Activated naive CD8-positive, alpha-beta T cell (primary cell): ENCODE measurements around the gene HAO2.

Experiments used
- H3K27ac Mint-ChIP-seq: one replicate; pipeline ENCODE4 v1.8.0; 2021; ENCODE audit warnings: mixed read lengths
- H3K27me3 Mint-ChIP-seq: one replicate; pipeline ENCODE4 v1.8.0; 2021; ENCODE audit warnings: mixed read lengths
- H3K36me3 Mint-ChIP-seq: one replicate; pipeline ENCODE4 v1.8.0; 2021; ENCODE audit warnings: mixed read lengths
- H3K4me1 Mint-ChIP-seq: one replicate; pipeline ENCODE4 v1.8.0; 2021; ENCODE audit warnings: low read depth, mixed read lengths
- H3K4me3 Mint-ChIP-seq: one replicate; pipeline ENCODE4 v1.8.0; 2021; ENCODE audit warnings: mild to moderate bottlenecking, mixed read lengths
- H3K9me3 Mint-ChIP-seq: one replicate; pipeline ENCODE4 v1.8.0; 2021; ENCODE audit warnings: low read depth, mixed read lengths

Gene HAO2

DNA sequence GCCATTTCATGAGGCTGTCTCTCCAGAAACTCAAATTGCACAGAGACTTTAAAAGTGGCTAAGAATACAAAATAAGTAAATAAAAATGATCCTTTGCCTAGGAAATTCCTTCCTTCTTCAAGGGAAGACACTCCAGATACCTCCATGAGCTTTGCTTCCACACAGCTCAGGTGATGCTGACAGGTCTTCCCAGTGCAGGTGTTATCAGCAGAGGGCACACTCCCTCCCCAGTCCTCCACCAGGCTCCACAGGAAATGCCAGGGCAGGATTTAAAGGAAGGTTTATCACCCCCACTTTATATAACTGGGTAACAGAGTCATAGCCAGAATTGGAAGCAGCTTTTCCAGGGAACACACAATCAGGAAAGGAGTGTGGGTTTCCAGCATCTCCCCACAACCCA, 52.1 kb downstream of the HAO2 start:
- no peaks in the 10 kb centered on the region for H3K27me3 Mint-ChIP-seq
- H3K4me1 Mint-ChIP-seq: no peaks in the 10 kb centered on the region
- H3K27ac Mint-ChIP-seq: no peak overlapping the region

DNA sequence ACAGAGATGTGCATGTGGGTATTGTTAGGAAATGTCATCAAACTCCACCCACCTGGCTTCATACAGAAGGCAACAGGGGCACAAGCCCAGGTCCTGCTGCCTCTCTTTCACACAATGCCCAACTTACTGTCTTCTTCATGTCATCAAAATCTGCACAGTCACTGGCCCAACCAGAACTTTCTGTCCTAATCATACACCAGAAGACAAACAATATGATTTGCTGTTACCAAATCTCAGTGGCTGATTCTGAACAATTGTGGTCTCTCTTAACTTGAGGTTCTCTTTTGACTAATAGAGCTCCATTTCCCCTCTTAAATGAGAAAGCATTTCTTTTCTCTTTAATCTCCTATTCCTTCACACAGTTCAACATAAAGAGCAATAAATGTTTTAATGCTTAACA, 54.0 kb downstream of the HAO2 start:
- H3K4me1 Mint-ChIP-seq: no peaks in the 10 kb centered on the region
- H3K27me3 Mint-ChIP-seq: peaks cover 3% of the 10 kb centered on the region
- no peak overlapping the region for H3K27ac Mint-ChIP-seq
- no peaks in the 10 kb centered on the region for H3K36me3 Mint-ChIP-seq
- H3K4me3 Mint-ChIP-seq: no peak overlapping the region
- no peaks in the 10 kb centered on the region for H3K9me3 Mint-ChIP-seq

More for the DNA sequence above, 52.1 kb downstream of the HAO2 start:
- Mint-ChIP-seq H3K36me3 (no peaks in the 10 kb centered on the region), H3K9me3 (no peaks in the 10 kb centered on the region), H3K4me3 (no peak overlapping the region)

DNA sequence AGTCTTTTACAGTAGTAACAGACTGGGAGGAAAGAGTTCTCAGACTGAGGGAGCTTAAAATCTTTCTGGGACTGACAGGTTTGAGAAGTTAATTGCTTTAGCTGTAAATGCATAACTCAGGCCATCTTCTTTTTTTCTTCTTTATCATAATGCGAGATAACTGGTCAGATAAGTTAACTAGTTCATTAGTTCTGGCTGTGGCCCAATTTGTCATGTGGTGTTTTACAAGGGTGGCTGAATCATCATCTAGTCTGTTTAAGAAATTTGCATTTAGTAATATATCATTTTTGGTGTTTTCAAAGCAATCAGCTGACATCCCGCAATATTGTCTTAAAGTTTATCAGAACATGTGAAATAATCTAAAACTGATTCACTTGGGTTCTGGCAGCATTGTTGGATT, 60.4 kb downstream of the HAO2 start:
- no peak overlapping the region for H3K4me3 Mint-ChIP-seq
- no peaks in the 10 kb centered on the region for H3K4me1 Mint-ChIP-seq
- no peaks in the 10 kb centered on the region for H3K9me3 Mint-ChIP-seq
- no peak overlapping the region for H3K27ac Mint-ChIP-seq
- H3K36me3 Mint-ChIP-seq: no peaks in the 10 kb centered on the region
- H3K27me3 Mint-ChIP-seq: peaks cover 3% of the 10 kb centered on the region

DNA sequence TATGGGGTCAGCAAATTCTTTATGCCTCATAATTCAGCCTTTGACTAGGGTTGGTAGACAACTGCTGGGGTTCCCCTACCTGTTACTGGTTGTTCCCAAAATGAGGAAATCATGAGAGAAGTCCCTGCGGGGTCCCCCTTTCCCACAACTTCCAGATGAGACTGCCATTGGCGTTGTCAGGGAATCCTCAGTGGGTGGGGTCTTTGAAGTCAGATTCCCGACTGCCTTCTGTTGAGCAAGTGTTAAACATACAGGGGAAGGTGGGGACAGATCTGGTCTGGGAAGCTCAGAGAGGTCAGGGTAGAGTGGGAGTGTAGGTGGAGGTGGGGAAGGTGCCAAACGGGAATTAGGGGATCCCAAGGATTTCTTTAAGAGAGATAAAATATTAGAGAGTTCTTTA, 61.1 kb downstream of the HAO2 start:
- no peaks in the 10 kb centered on the region for H3K36me3 Mint-ChIP-seq
- H3K27me3 Mint-ChIP-seq: peaks cover 5% of the 10 kb centered on the region
- no peaks in the 10 kb centered on the region for H3K4me1 Mint-ChIP-seq
- no peaks in the 10 kb centered on the region for H3K9me3 Mint-ChIP-seq
- no peak overlapping the region for H3K27ac Mint-ChIP-seq
- H3K4me3 Mint-ChIP-seq: no peak overlapping the region

DNA sequence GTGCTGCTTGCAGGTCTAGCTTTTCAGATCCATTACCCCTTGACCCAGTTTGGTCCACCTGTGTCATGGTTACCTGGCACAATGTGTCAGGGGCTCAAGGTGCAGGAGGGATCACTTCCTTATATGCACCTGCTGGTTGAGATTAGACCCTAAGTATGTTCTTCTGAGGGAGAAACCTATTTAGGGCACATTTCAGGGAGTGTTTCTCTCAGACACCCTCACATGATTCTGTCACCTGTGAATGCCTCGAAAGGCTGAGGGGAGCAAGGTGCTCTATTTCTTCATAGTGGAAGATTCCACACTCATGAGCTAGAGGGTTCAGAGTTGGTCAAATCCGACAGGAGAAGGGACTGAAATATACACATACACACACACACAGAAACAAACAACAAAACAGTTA, 61.9 kb downstream of the HAO2 start:
- H3K4me1 Mint-ChIP-seq: no peaks in the 10 kb centered on the region
- no peak overlapping the region for H3K4me3 Mint-ChIP-seq
- no peaks in the 10 kb centered on the region for H3K36me3 Mint-ChIP-seq
- H3K27me3 Mint-ChIP-seq: peaks cover 5% of the 10 kb centered on the region
- no peaks in the 10 kb centered on the region for H3K9me3 Mint-ChIP-seq
- no peak overlapping the region for H3K27ac Mint-ChIP-seq

DNA sequence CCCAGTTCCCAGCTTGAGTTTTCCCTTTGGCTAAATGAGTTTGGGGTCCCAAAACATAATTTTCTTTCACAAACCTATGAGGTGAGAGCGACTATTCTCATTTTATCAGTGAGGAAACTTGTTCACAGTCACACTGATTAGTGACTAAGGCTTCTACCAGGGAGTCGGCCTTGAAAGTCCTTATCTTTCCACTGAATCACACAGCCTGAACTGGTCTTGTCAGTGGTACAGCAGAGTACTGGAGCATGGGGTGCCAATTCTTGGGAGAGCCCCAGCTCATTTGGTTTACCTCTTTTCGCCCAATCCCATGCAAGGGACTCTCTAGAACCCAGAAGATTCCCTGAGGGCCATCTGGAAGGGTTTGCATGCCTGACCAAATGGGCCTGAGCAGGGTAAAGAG, 63.3 kb downstream of the HAO2 start:
- no peaks in the 10 kb centered on the region for H3K9me3 Mint-ChIP-seq
- no peaks in the 10 kb centered on the region for H3K36me3 Mint-ChIP-seq
- peaks cover 5% of the 10 kb centered on the region for H3K27me3 Mint-ChIP-seq
- H3K4me3 Mint-ChIP-seq: no peak overlapping the region
- H3K4me1 Mint-ChIP-seq: no peaks in the 10 kb centered on the region
- H3K27ac Mint-ChIP-seq: no peak overlapping the region

DNA sequence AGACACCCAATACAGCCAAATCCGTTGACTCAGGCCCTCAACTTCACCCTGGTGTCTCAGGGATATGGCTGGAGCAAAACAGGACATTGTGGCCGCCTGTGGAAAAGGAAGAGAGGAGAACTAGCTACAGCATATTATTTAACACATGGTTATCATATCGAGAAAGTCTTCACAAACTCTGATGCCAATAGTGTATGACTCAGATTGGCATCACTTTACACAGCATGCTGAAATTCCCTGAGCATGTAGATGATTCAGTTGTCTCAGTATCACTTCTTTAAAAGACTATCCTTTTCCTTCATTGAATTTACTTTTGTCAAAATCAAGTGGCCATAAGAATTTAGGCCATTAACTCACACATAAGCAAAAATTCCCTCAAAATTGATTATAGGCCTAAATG, 66.5 kb downstream of the HAO2 start:
- H3K27ac Mint-ChIP-seq: no peak overlapping the region

DNA sequence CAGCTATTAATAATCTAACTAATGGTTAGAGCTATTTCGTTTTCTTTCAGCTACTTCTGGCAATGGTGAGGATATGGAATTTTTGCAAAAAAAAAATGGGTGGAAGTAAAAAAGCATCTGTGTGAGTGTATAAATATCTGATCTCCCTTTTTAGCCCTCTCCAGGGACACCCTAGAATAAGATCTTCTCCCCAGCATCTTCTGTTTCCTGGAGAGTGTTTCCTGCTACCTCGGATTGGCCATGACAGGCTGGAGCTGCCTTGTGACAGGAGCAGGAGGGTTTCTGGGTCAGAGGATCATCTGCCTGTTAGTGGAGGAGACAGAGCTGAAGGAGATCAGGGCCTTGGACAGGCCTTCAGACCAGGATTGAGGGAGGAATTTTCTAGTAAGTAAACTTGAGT, 70.2 kb downstream of the HAO2 start:
- no peaks in the 10 kb centered on the region for H3K36me3 Mint-ChIP-seq
- H3K27ac Mint-ChIP-seq: no peak overlapping the region
- no peaks in the 10 kb centered on the region for H3K9me3 Mint-ChIP-seq
- H3K4me1 Mint-ChIP-seq: no peaks in the 10 kb centered on the region
- peaks cover 2% of the 10 kb centered on the region for H3K27me3 Mint-ChIP-seq
- no peak overlapping the region for H3K4me3 Mint-ChIP-seq

More for the DNA sequence above, 66.5 kb downstream of the HAO2 start:
- H3K36me3 Mint-ChIP-seq: no peaks in the 10 kb centered on the region
- peaks cover 2% of the 10 kb centered on the region for H3K27me3 Mint-ChIP-seq
- no peaks in the 10 kb centered on the region for H3K4me1 Mint-ChIP-seq
- no peaks in the 10 kb centered on the region for H3K9me3 Mint-ChIP-seq
- no peak overlapping the region for H3K4me3 Mint-ChIP-seq

DNA sequence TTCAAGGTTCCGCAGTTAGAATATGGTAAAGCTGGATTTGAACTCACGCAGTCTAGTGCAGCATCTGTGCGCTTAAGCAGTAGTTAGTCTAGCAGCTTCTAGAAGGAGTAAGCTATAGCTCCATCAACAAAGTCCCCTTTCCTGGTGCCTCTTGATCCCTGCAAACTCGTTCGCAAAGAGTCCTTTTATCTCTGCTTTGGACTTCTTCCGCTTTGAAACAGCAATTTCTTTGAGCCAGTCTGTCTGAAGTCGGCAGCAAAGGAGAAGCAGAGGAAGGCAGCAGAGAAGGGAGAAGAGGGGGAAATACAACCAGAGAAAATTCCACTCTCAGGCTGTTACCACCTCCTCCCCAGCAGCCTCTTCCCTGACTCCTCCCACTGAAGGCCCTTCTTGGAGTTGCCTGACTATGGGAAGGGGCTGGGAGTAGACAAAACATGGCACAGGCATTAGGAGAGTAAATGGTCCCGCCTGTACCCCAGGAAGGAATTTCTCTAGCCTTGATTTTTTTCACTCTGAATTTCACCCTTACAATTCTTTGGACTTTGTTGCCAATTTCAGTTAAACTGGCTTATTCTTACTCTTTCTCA, 72.2 kb downstream of the HAO2 start:
- no peaks in the 10 kb centered on the region for H3K9me3 Mint-ChIP-seq
- no peak overlapping the region for H3K27ac Mint-ChIP-seq
- H3K27me3 Mint-ChIP-seq: peaks cover 4% of the 10 kb centered on the region
- H3K4me3 Mint-ChIP-seq: no peak overlapping the region
- H3K4me1 Mint-ChIP-seq: no peaks in the 10 kb centered on the region
- no peaks in the 10 kb centered on the region for H3K36me3 Mint-ChIP-seq

DNA sequence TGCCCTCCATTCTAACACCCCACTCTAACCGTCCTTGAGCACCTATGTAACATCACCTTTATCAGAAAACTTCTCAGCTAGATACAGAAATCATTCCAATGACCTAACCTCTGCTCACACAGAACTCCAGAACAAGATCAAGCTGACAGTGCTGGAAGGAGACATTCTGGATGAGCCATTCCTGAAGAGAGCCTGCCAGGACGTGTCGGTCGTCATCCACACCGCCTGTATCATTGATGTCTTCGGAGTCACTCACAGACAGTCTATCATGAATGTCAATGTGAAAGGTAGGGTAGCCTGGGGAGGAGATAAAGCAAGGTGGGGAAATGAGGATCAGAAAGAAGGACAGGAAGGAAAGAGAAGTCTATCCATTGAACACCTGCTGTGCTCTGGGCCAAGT, 74.2 kb downstream of the HAO2 start:
- H3K27ac Mint-ChIP-seq: no peak overlapping the region
- H3K36me3 Mint-ChIP-seq: no peaks in the 10 kb centered on the region
- H3K9me3 Mint-ChIP-seq: no peaks in the 10 kb centered on the region

More for the DNA sequence above, 74.2 kb downstream of the HAO2 start:
- Mint-ChIP-seq H3K27me3 (peaks cover 4% of the 10 kb centered on the region), H3K4me3 (no peak overlapping the region), H3K4me1 (no peaks in the 10 kb centered on the region)
